ENCODE data around the gene ZNF148. TPM values are rescaled to one million over a fixed set of nuclear protein-coding genes. Genes with fewer than 3 reads are reported as not detected.

Gene ZNF148
- total RNA-seq, 4 donors from 2014 or later, result 17.0 to 34.9 (median 20.0) TPM

DNA sequence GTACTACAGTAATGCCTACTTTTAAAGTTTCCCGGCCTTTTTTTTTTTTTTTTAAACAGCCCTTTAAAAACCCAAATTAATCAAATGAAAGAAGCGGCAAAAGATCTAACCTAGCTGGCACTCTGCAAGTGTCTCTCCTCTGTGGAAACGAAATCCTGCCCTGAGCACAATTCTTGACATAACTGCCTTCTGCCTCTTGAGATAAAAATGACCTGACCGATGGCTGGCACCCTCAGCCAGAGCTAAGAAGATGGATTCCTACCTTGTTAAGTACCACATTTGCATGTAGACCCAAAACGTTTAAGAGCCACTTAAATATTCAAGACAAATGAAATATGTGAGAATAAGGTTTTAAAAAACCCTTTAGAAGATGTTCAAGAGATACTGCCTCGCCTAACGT lies 146.0 kb downstream of the ZNF148 start:
- peaks cover 0 to 15% of the 10 kb centered on the region in 2 donors for H3K36me3 ChIP-seq
- no peak for ATAC-seq

DNA sequence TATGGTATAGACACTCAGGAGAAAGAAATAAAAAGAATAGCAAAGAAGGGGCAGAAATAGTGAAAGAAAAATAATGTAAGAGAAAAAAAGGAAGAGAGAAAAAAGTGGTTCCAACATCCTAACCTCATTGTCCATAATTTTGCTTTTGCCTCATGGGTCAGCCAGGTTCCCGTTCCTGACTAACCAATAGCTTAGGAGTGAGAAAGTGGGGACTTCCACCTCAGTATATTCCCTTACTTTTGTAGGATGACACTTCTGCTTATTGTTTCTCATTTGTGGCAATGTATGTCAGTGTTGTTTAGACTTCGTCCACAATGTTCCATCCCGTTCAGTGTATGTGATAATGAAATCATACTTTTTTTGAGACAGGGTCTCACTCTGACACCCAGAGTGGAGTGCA lies 153.3 kb downstream of the ZNF148 start:
- Histone ChIP-seq H3K27me3 (no peaks in the 10 kb centered on the region), H3K4me1 (no peaks in the 10 kb centered on the region), H3K4me3 (no peak overlapping the region), H3K9me3 (no peaks in the 10 kb centered on the region), H3K27ac (no peak overlapping the region), H3K36me3 (no peaks in the 10 kb centered on the region)
- DNase-seq (no peak), ATAC-seq (no peak)
- TF ChIP-seq POLR2A (IDR thresholded peaks at IDR 0.05), result no peak
- TF ChIP-seq, protein P1, sequence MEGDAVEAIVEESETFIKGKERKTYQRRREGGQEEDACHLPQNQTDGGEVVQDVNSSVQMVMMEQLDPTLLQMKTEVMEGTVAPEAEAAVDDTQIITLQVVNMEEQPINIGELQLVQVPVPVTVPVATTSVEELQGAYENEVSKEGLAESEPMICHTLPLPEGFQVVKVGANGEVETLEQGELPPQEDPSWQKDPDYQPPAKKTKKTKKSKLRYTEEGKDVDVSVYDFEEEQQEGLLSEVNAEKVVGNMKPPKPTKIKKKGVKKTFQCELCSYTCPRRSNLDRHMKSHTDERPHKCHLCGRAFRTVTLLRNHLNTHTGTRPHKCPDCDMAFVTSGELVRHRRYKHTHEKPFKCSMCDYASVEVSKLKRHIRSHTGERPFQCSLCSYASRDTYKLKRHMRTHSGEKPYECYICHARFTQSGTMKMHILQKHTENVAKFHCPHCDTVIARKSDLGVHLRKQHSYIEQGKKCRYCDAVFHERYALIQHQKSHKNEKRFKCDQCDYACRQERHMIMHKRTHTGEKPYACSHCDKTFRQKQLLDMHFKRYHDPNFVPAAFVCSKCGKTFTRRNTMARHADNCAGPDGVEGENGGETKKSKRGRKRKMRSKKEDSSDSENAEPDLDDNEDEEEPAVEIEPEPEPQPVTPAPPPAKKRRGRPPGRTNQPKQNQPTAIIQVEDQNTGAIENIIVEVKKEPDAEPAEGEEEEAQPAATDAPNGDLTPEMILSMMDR (IDR thresholded peaks at IDR 0.05 in 4 of 5, conservative IDR thresholded peaks at IDR 0.05 in 1 of 5), result no peak
- in situ Hi-C loops (cut with MboI; ENCODE audit: low sequenced_read_pairs in 4 of 4) (no loop called here), intact Hi-C loops (cut with DNase I; ENCODE audit: low total_unique reads) (no loop called here)

More for the DNA sequence above, 146.0 kb downstream of the ZNF148 start:
- H3K4me3 ChIP-seq, result no peak overlapping the region
- TF ChIP-seq POLR2A (IDR thresholded peaks at IDR 0.05), result no peak
- TF ChIP-seq, protein P1 (IDR thresholded peaks at IDR 0.05 in 4 of 5, conservative IDR thresholded peaks at IDR 0.05 in 1 of 5), result no peak
- no peaks in the 10 kb centered on the region for H3K4me1 ChIP-seq
- no peaks in the 10 kb centered on the region for H3K27me3 ChIP-seq
- no peaks in the 10 kb centered on the region for H3K9me3 ChIP-seq
- in situ Hi-C loops (cut with MboI; ENCODE audit: low sequenced_read_pairs in 4 of 4) (no loop called here), intact Hi-C loops (cut with DNase I; ENCODE audit: low total_unique reads) (no loop called here)
- H3K27ac ChIP-seq, result no peak overlapping the region
- DNase-seq, result no peak

DNA sequence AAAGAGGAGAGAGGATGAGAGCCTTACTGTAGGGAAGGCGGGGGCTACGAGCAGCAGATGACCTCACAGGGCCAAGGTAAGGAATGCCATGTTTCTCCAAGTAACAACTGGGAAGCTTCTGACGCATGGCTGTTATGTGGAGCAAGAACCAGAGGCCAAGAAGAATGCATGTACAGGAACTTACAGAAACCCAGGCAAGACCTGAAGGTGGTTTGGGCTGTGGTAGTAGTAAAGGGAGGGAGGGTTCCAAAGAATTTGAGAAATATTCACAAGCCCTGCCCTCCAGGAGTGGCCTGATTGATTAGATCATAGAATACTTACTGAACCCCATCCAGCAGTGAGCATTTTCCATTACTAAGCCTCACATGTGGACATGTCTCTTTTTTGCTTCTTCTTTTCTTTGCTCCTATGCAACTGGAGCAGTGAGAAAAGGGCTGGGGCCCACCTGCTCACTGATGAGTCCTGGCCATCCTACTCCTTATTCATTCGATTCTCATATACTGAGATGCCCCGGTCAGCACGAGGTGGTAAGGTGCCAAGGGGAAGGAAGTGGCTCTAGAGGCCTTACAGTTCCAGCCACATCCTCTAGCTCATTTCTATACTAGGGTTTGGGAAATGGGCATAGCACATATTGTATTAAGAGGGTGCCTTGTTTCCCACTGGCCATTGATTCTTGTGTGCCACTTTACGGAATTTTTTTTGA lies 154.2 kb downstream of the ZNF148 start:
- H3K9me3 ChIP-seq, result no peaks in the 10 kb centered on the region
- no peak for TF ChIP-seq POLR2A (IDR thresholded peaks at IDR 0.05)
- TF ChIP-seq, protein P1 (IDR thresholded peaks at IDR 0.05 in 4 of 5, conservative IDR thresholded peaks at IDR 0.05 in 1 of 5), result no peak
- no peak for DNase-seq
- no peaks in the 10 kb centered on the region for H3K36me3 ChIP-seq
- intact Hi-C loops (cut with DNase I; ENCODE audit: low total_unique reads) (no loop called here), in situ Hi-C loops (cut with MboI; ENCODE audit: low sequenced_read_pairs in 4 of 4) (no loop called here)
- H3K4me1 ChIP-seq, result no peaks in the 10 kb centered on the region
- no peaks in the 10 kb centered on the region for H3K27me3 ChIP-seq
- no peak overlapping the region for H3K4me3 ChIP-seq
- H3K27ac ChIP-seq, result no peak overlapping the region
- no peak for ATAC-seq

DNA sequence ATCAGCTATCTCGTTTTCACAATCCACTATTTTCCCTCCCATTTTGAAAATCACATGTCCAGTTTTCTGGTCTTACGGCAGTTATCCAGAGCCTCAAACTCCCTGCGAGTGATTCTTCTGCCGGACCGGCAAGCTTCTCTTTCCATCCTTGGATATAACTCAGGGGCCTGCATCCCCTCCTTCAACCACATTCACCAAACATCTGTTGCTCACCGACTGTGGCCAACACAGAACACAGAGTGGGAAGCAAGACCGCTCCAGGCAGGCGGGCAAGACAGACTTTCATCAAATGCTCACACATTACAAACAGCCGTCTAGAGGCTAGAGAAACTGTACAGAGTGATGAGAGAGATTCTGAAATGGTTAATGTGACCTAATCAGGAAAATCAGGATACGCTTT lies 154.9 kb downstream of the ZNF148 start:
- TF ChIP-seq POLR2A (IDR thresholded peaks at IDR 0.05), result no peak
- TF ChIP-seq, protein P1 (IDR thresholded peaks at IDR 0.05 in 4 of 5, conservative IDR thresholded peaks at IDR 0.05 in 1 of 5), result no peak
- intact Hi-C loops (cut with DNase I; ENCODE audit: low total_unique reads), result no loop called here
- in situ Hi-C loops (cut with MboI; ENCODE audit: low sequenced_read_pairs in 4 of 4), result no loop called here
- peaks cover 0 to 1% (median 0%) of the 10 kb centered on the region in 3 donors for H3K27me3 ChIP-seq
- H3K27ac ChIP-seq, result no peak overlapping the region
- ATAC-seq (no peak), DNase-seq (no peak)
- H3K36me3 ChIP-seq, result no peaks in the 10 kb centered on the region
- no peaks in the 10 kb centered on the region for H3K9me3 ChIP-seq
- no peaks in the 10 kb centered on the region for H3K4me1 ChIP-seq
- no peak overlapping the region for H3K4me3 ChIP-seq
